ENCODE data around the gene SAMD3. TPM values are rescaled to one million over a fixed set of nuclear protein-coding genes. Genes with fewer than 3 reads are reported as not detected.

The SAMD3 gene
- total and polyA plus RNA-seq, 2 of the 8 experiments (the other 6 are each of a cell fraction or from before 2014, with no cell fraction given), result 1.8 to 1.9 TPM

- Histone ChIP-seq H3K27me3 (replicated peaks in 1 of 4; ENCODE audit: control insufficient read depth in 3 of 4, extremely low read depth in 1 of 4, insufficient read depth in 3 of 4, low read length in 3 of 4) (no peaks in the 10 kb centered on the region), H3K18ac (ENCODE audit: extremely low read depth, low read length) (no peak overlapping the region), H3K14ac (ENCODE audit: insufficient read length) (no peak overlapping the region), H4K5ac (ENCODE audit: insufficient read length, low read depth, low read length) (no peak overlapping the region), H3K79me2 (ENCODE audit: control insufficient read depth in 1 of 2, insufficient read depth in 2 of 2, low read length in 2 of 2) (no peaks in the 10 kb centered on the region), H3K4me3 (ENCODE audit: extremely low read depth in 1 of 4, insufficient read depth in 2 of 4, low read depth in 3 of 4, low read length in 4 of 4) (no peak overlapping the region), H3K56ac (replicated peaks; ENCODE audit: insufficient read length, low read depth, low read length) (no peak overlapping the region), H3K9me3 (ENCODE audit: insufficient read depth in 2 of 2, low read depth in 1 of 2, low read length in 1 of 2) (no peaks in the 10 kb centered on the region), H4K91ac (replicated peaks; ENCODE audit: insufficient read length, low read length) (no peak overlapping the region), H3K79me1 (ENCODE audit: low read depth, low read length) (no peaks in the 10 kb centered on the region), H3K4me1 (replicated peaks in 1 of 4; ENCODE audit: control insufficient read depth in 3 of 4, insufficient read depth in 4 of 4, low read length in 3 of 4) (0 out of 7 replicates have a peak, but pooled peaks cover 0 to 2% (median 0%) of the 10 kb centered on the region in 4 experiments), H2BK12ac (ENCODE audit: low read depth, low read length) (no peak overlapping the region), H2BK5ac (ENCODE audit: low read depth, low read length) (no peak overlapping the region), H2BK20ac (ENCODE audit: low read length) (no peak overlapping the region), H2BK120ac (replicated peaks; ENCODE audit: low read depth, low read length) (no peak overlapping the region), H3K23ac (ENCODE audit: insufficient read length) (no peak overlapping the region), H3K23me2 (ENCODE audit: low read depth, low read length) (no peaks in the 10 kb centered on the region), H3K9ac (replicated peaks in 1 of 4; ENCODE audit: extremely low read depth in 1 of 4, low read depth in 3 of 4, low read length in 3 of 4) (no peak overlapping the region), H2AFZ (ENCODE audit: low read length) (no peak overlapping the region), H3K4ac (replicated peaks; ENCODE audit: insufficient read length, low read depth, low read length) (no peak overlapping the region), H4K20me1 (replicated peaks in 1 of 2; ENCODE audit: control insufficient read depth in 1 of 2, insufficient read depth in 2 of 2, low read length in 2 of 2) (no peaks in the 10 kb centered on the region), H4K8ac (ENCODE audit: extremely low read depth, insufficient read depth, low read length) (no peak overlapping the region), H2AK5ac (ENCODE audit: low read depth, low read length) (no peak overlapping the region), H2BK15ac (ENCODE audit: low read length) (no peak overlapping the region), H3K4me2 (ENCODE audit: insufficient read depth in 1 of 2, low read depth in 2 of 2, low read length in 2 of 2) (no peak overlapping the region), H3K27ac (ENCODE audit: low read depth, low read length) (no peak overlapping the region), H3K36me3 (ENCODE audit: control insufficient read depth in 2 of 4, insufficient read depth in 4 of 4, low read length in 3 of 4) (no peaks in the 10 kb centered on the region)
- FAIRE-seq, result no peak
- WGBS, 2 experiments (ENCODE audit: extremely low coverage in 1 of 2, insufficient coverage in 1 of 2, insufficient read length in 1 of 2, insufficient replicate concordance in 2 of 2, low coverage in 1 of 2, low lambda C conversion rate in 2 of 2, missing lambda C conversion rate in 1 of 2), result 97% methylated on average over 2 of the region's 2 CpGs; no CpG with 5 or more reads in 1 of the 2 experiments
- ChIA-PET POLR2A (ENCODE audit: partially characterized antibody) (no interaction called here), CTCF (ENCODE audit: partially characterized antibody) (interaction anchor here (0.6 kb wide), 1 partner anchor 576 kb away, joined by 3 read pairs; no protein-coding TSS in a partner anchor)
- TF ChIP-seq POLR2A (IDR thresholded peaks at IDR 0.05; ENCODE audit: control extremely low read depth in 1 of 2, low read depth in 2 of 2, low read length in 2 of 2) (no peak), MAX (IDR thresholded peaks at IDR 0.05) (no peak), GABPA (IDR thresholded peaks at IDR 0.05; ENCODE audit: borderline replicate concordance, insufficient read depth, low read length) (no peak), SIN3A (conservative IDR thresholded peaks at IDR 0.05 in 1 of 2, IDR thresholded peaks at IDR 0.05 in 1 of 2; ENCODE audit: low read depth in 1 of 2, low read length in 2 of 2) (no peak)
- no peak for DNase-seq (ENCODE audit: low read depth in 1 of 2, low spot score in 2 of 2)
Measured at GRCh38 chr6:130122243-130122642, 100.5 kb downstream of the SAMD3 start.

Data from H1 (cell line).